CD8-positive, alpha-beta memory T cell (primary cell): ENCODE measurements around the gene KLHDC7B. TPM values are rescaled to one million over a fixed set of nuclear protein-coding genes. Genes with fewer than 3 reads are reported as not detected.

Source experiments
- CTCF ChIA-PET: fragments of 350-600 bp; sonication (Branson Sonifier 250); formaldehyde crosslinking; loops from one replicate; lab custom pipeline; 2021; ENCODE audit warnings: antibody characterized with exemption; lab: Charles Lee
- POLR2A ChIA-PET: fragments of 350-600 bp; sonication (Branson Sonifier 250); formaldehyde crosslinking; loops from one replicate; lab custom pipeline; 2021; ENCODE audit warnings: antibody characterized with exemption; lab: Charles Lee
- DNase-seq, 5 donors: peaks; one replicate each; pipeline versions ENCODE4 v3.0.0 to v3.0.0-alpha.2; 2020 to 2022; ENCODE audit warnings: mixed read lengths in 1 of 5
- H3K27ac ChIP-seq: one replicate; pipeline ENCODE4 v1.7.0; 2013; ENCODE audit warnings: low read depth, mild to moderate bottlenecking, low read length, moderate library complexity
- H3K27me3 ChIP-seq: 2 replicates; pipeline ENCODE4 v1.7.0; 2013; ENCODE audit warnings: low read length, mild to moderate bottlenecking; ENCODE audit not compliant: insufficient read depth, poor library complexity, severe bottlenecking
- H3K36me3 ChIP-seq: 2 replicates; pipeline ENCODE4 v1.7.0; 2013; ENCODE audit warnings: mild to moderate bottlenecking, low read length, moderate library complexity; ENCODE audit not compliant: insufficient read depth
- H3K4me1 ChIP-seq: 2 replicates; pipeline ENCODE4 v1.7.0; 2013; ENCODE audit warnings: mild to moderate bottlenecking, low read length, moderate library complexity; ENCODE audit not compliant: insufficient read depth
- H3K4me3 ChIP-seq: 2 replicates; pipeline ENCODE4 v1.7.0; 2013; ENCODE audit warnings: mild to moderate bottlenecking, low read length
- H3K9me3 ChIP-seq: 2 replicates; pipeline ENCODE4 v1.7.0; 2013; ENCODE audit warnings: mild to moderate bottlenecking, low read length
- H3K27ac Mint-ChIP-seq, 8 donors: one replicate each; pipeline ENCODE4 v1.8.0; 2020 to 2021; ENCODE audit warnings: mixed read lengths in 8 of 8, mild to moderate bottlenecking in 6 of 8, inconsistent platforms in 3 of 8, moderate library complexity in 3 of 8
- H3K27me3 Mint-ChIP-seq, 2 donors: one replicate each; pipeline ENCODE4 v1.8.0; 2020 to 2021; ENCODE audit warnings: mixed read lengths in 2 of 2, mild to moderate bottlenecking in 1 of 2, moderate library complexity in 1 of 2
- H3K36me3 Mint-ChIP-seq, 3 donors: one replicate each; pipeline ENCODE4 v1.8.0; 2020 to 2021; ENCODE audit warnings: mixed read lengths in 3 of 3, inconsistent platforms in 1 of 3, mild to moderate bottlenecking in 1 of 3
- H3K4me1 Mint-ChIP-seq, 3 donors: one replicate each; pipeline ENCODE4 v1.8.0; 2020 to 2021; ENCODE audit warnings: mixed read lengths in 3 of 3, inconsistent platforms in 1 of 3, mild to moderate bottlenecking in 1 of 3
- H3K4me3 Mint-ChIP-seq, 7 donors: one replicate each; pipeline ENCODE4 v1.8.0; 2020 to 2021; ENCODE audit warnings: mixed read lengths in 7 of 7, mild to moderate bottlenecking in 6 of 7, moderate library complexity in 4 of 7, inconsistent platforms in 2 of 7
- H3K9me3 Mint-ChIP-seq, 5 donors: one replicate each; pipeline ENCODE4 v1.8.0; 2020 to 2022; ENCODE audit warnings: mixed read lengths in 5 of 5, mild to moderate bottlenecking in 3 of 5, moderate library complexity in 2 of 5, inconsistent platforms in 1 of 5
- polyA plus RNA-seq: library from polyadenylated mRNA; unstranded; fragments of 300-500 nt; fragmentation: Illumina TruSeq; gene quantifications from one replicate; pipeline ENCODE4 v1.2.3, GENCODE V29; 2021
- total RNA-seq, 2 experiments: library from RNA; stranded (reverse); gene quantifications; one replicate each; pipeline ENCODE4 v1.2.3, GENCODE V29; 2021

The KLHDC7B gene
- total and polyA plus RNA-seq, 3 experiments from 2014 or later, result 5.1 to 8.1 (median 6.2) TPM

- Mint-ChIP-seq H3K36me3 (peaks cover 0 to 58% (median 3%) of the 10 kb centered on the region in 3 donors), H3K9me3 (no peaks in the 10 kb centered on the region), H3K4me1 (peaks cover 0 to 3% (median 0%) of the 10 kb centered on the region in 3 donors), H3K27ac (peak overlapping the region in 1 of 8 donors; percentile 65), H3K4me3 (no peak overlapping the region), H3K27me3 (peaks cover 0 to 1% of the 10 kb centered on the region in 2 donors)
- Histone ChIP-seq H3K4me1 (no peaks in the 10 kb centered on the region), H3K27ac (no peak overlapping the region), H3K36me3 (peaks cover 8% of the 10 kb centered on the region), H3K9me3 (no peaks in the 10 kb centered on the region), H3K27me3 (no peaks in the 10 kb centered on the region), H3K4me3 (no peak overlapping the region)
- POLR2A ChIA-PET, result no interaction called here
- CTCF ChIA-PET, result interaction anchor here (0.9 to 2.0 kb wide), 2 partner anchors 8 to 50 kb away, joined by 3 to 12 read pairs; partner anchors contain the start of gene SYCE3
- no peak for DNase-seq
Measured at GRCh38 chr22:50571264-50572175, 25.8 kb downstream of the KLHDC7B start.

GRCh38 chr22:50572965-50573364, 27.3 kb downstream of the KLHDC7B start:
- Mint-ChIP-seq H3K9me3 (no peaks in the 10 kb centered on the region), H3K27ac (no peak overlapping the region), H3K4me1 (peaks cover 5 to 13% (median 5%) of the 10 kb centered on the region in 3 donors), H3K4me3 (no peak overlapping the region), H3K27me3 (no peaks in the 10 kb centered on the region), H3K36me3 (peaks cover 0 to 59% (median 3%) of the 10 kb centered on the region in 3 donors)
- POLR2A ChIA-PET, result interaction anchor here (0.9 kb wide), 1 partner anchor 17 kb away, joined by 3 read pairs; no protein-coding TSS in a partner anchor
- Histone ChIP-seq H3K36me3 (peaks cover 8% of the 10 kb centered on the region), H3K9me3 (no peaks in the 10 kb centered on the region), H3K27ac (no peak overlapping the region), H3K4me3 (no peak overlapping the region), H3K4me1 (no peaks in the 10 kb centered on the region), H3K27me3 (no peaks in the 10 kb centered on the region)
- DNase-seq, result no peak
- CTCF ChIA-PET, result interaction anchor here (2.0 kb wide), 1 partner anchor 10 kb away, joined by 12 read pairs; the partner anchor contains the start of gene SYCE3

GRCh38 chr22:50573491-50574382, 28.0 kb downstream of the KLHDC7B start:
- H3K9me3 Mint-ChIP-seq, result no peaks in the 10 kb centered on the region
- no peak overlapping the region for H3K4me3 ChIP-seq
- H3K27me3 Mint-ChIP-seq, result no peaks in the 10 kb centered on the region
- no peaks in the 10 kb centered on the region for H3K27me3 ChIP-seq
- peak overlapping the region in 1 of 7 donors; percentile 42 for H3K4me3 Mint-ChIP-seq
- H3K9me3 ChIP-seq, result no peaks in the 10 kb centered on the region
- ChIA-PET CTCF (no interaction called here), POLR2A (no interaction called here)
- peaks cover 0 to 57% (median 3%) of the 10 kb centered on the region in 3 donors for H3K36me3 Mint-ChIP-seq
- no peak for DNase-seq
- no peaks in the 10 kb centered on the region for H3K4me1 ChIP-seq
- H3K27ac ChIP-seq, result no peak overlapping the region
- peaks cover 8% of the 10 kb centered on the region for H3K36me3 ChIP-seq
- peaks cover 5 to 13% (median 5%) of the 10 kb centered on the region in 3 donors for H3K4me1 Mint-ChIP-seq
- no peak overlapping the region for H3K27ac Mint-ChIP-seq

GRCh38 chr22:50574383-50574755, 28.7 kb downstream of the KLHDC7B start:
- H3K4me1 ChIP-seq, result no peaks in the 10 kb centered on the region
- ChIA-PET POLR2A (no interaction called here), CTCF (no interaction called here)
- Mint-ChIP-seq H3K9me3 (no peaks in the 10 kb centered on the region), H3K27me3 (no peaks in the 10 kb centered on the region), H3K36me3 (peaks cover 0 to 51% (median 3%) of the 10 kb centered on the region in 3 donors), H3K4me1 (peaks cover 5 to 13% (median 5%) of the 10 kb centered on the region in 3 donors), H3K4me3 (peak overlapping the region in 1 of 7 donors; percentile 42), H3K27ac (no peak overlapping the region)
- H3K9me3 ChIP-seq, result no peaks in the 10 kb centered on the region
- H3K4me3 ChIP-seq, result no peak overlapping the region
- no peak overlapping the region for H3K27ac ChIP-seq
- peaks cover 6% of the 10 kb centered on the region for H3K36me3 ChIP-seq
- H3K27me3 ChIP-seq, result no peaks in the 10 kb centered on the region
- no peak for DNase-seq

- Mint-ChIP-seq H3K36me3 (peaks cover 0 to 50% (median 2%) of the 10 kb centered on the region in 3 donors), H3K4me1 (peaks cover 8 to 18% (median 12%) of the 10 kb centered on the region in 3 donors), H3K4me3 (no peak overlapping the region), H3K27ac (peak overlapping the region in 1 of 8 donors; percentile 64), H3K9me3 (no peaks in the 10 kb centered on the region), H3K27me3 (no peaks in the 10 kb centered on the region)
- Histone ChIP-seq H3K27ac (no peak overlapping the region), H3K36me3 (peaks cover 5% of the 10 kb centered on the region), H3K4me3 (no peak overlapping the region), H3K4me1 (no peaks in the 10 kb centered on the region), H3K9me3 (no peaks in the 10 kb centered on the region), H3K27me3 (no peaks in the 10 kb centered on the region)
- DNase-seq, result no peak
- ChIA-PET CTCF (interaction anchor here (0.9 to 2.4 kb wide), 3 partner anchors 12 to 50 kb away, joined by 4 to 6 read pairs (median 5); partner anchors contain the start of gene SCO2), POLR2A (no interaction called here)
Measured at GRCh38 chr22:50575426-50575941, 29.8 kb downstream of the KLHDC7B start.

GRCh38 chr22:50576070-50576469, 30.4 kb downstream of the KLHDC7B start:
- ChIA-PET CTCF (interaction anchor here (0.9 to 2.4 kb wide), 3 partner anchors 13 to 51 kb away, joined by 4 to 6 read pairs (median 5); partner anchors contain the start of gene SCO2), POLR2A (no interaction called here)
- H3K4me1 ChIP-seq, result peaks cover 2% of the 10 kb centered on the region
- H3K27me3 ChIP-seq, result no peaks in the 10 kb centered on the region
- peak overlapping the region in 1 of 7 donors; percentile 42 for H3K4me3 Mint-ChIP-seq
- no peak for DNase-seq
- no peak overlapping the region for H3K4me3 ChIP-seq
- H3K9me3 Mint-ChIP-seq, result no peaks in the 10 kb centered on the region
- H3K9me3 ChIP-seq, result no peaks in the 10 kb centered on the region
- peaks cover 5% of the 10 kb centered on the region for H3K36me3 ChIP-seq
- H3K4me1 Mint-ChIP-seq, result peaks cover 8 to 20% (median 13%) of the 10 kb centered on the region in 3 donors
- H3K27ac Mint-ChIP-seq, result peak overlapping the region in 1 of 8 donors; percentile 64
- H3K36me3 Mint-ChIP-seq, result peaks cover 0 to 46% (median 2%) of the 10 kb centered on the region in 3 donors
- H3K27ac ChIP-seq, result no peak overlapping the region
- H3K27me3 Mint-ChIP-seq, result no peaks in the 10 kb centered on the region
